Right cardiac atrium (tissue), 5 donors: Measurements from ENCODE around the gene OGFOD2. TPM values are rescaled to one million over a fixed set of nuclear protein-coding genes. Genes with fewer than 3 reads are reported as not detected.

Experiments
- ATAC-seq, 2 donors: fragments of 200-7000 bp; cut with Tn5 transposase; one replicate each; pipeline versions ENCODE4 v1.8.0 to v1.9.1; 2020; ENCODE audit warnings: moderate library complexity in 2 of 2, mild to moderate bottlenecking in 1 of 2
- DNase-seq, 3 donors: peaks; one replicate each; pipeline ENCODE4 v3.0.0-alpha.2; 2020
- H3K27ac ChIP-seq: one replicate; pipeline ENCODE4 v1.5.1; 2013; ENCODE audit warnings: mild to moderate bottlenecking, low read length, control low read depth, moderate library complexity
- H3K27me3 ChIP-seq: one replicate; pipeline ENCODE4 v1.6.1; 2013; ENCODE audit not compliant: control insufficient read depth, insufficient read depth
- H3K4me1 ChIP-seq: one replicate; pipeline ENCODE4 v1.6.1; 2013; ENCODE audit warnings: low read length; ENCODE audit not compliant: control insufficient read depth, insufficient read depth
- H3K4me3 ChIP-seq: one replicate; pipeline ENCODE4 v1.5.1; 2013; ENCODE audit warnings: low read length, control low read depth
- H3K9me3 ChIP-seq: one replicate; pipeline ENCODE4 v1.6.1; 2013; ENCODE audit warnings: low read length; ENCODE audit not compliant: control insufficient read depth
- WGBS: extraction: QIAGEN DNeasy Blood & Tissue Kit; methylation state at CpG from one replicate; pipeline ENCODE4 v1.1.7; 2013; 5-methylcytosine and 5-hydroxymethylcytosine counted together
- intact Hi-C, 4 donors: fragments of 100-400 bp; cut with DNase I; formaldehyde crosslinking; loops; one replicate each; pipeline versions ENCODE4 v1.11.0 to v1.14.0; 2022 to 2023
- polyA plus RNA-seq: library from polyadenylated mRNA; stranded (reverse); fragments of 200-250 nt; gene quantifications from one replicate; pipeline ENCODE4 v1.2.3, GENCODE V29; 2013
- total RNA-seq, 4 donors: library from RNA; stranded (reverse); fragmentation: NEBNext Ultra II Directional; extraction: Animal tissue kit (Norgen Biotek cat#: 25700); gene quantifications; one replicate each; pipeline ENCODE4 v1.2.1, GENCODE V29; 2021
- donor health status: healthy with polysubstance abuse.
- donor health status: DM: no; HTN: yes; CAD: no.
- donor health status: DM: no; HTN: no; CAD: no.
- donor health status: DM: no; HTN: yes; CAD: no; lungs with severe emphysema.
- donor health status: DM: yes; HTN: yes; CAD: no.

Gene OGFOD2
- total and polyA plus RNA-seq, 5 donors, result 9.6 to 17.8 (median 14.6) TPM

GRCh38 chr12:122977655-122978392 is 2.8 kb downstream of the OGFOD2 start:
- no peak overlapping the region for H3K4me3 ChIP-seq
- intact Hi-C loops, result loop anchor here in 1 of 4 donors (5.0 kb wide), 1 partner anchor 254 kb away; the partner anchor contains the start of genes MPHOSPH9 and MTRFR
- H3K9me3 ChIP-seq, result no peaks in the 10 kb centered on the region
- no peak overlapping the region for H3K27ac ChIP-seq
- WGBS, result 81% methylated on average over 9 of the region's 9 CpGs
- H3K27me3 ChIP-seq, result no peaks in the 10 kb centered on the region
- peaks cover 4% of the 10 kb centered on the region for H3K4me1 ChIP-seq
- no peak for ATAC-seq
- DNase-seq, result peak in 1 of 3 donors; percentile 41

DNA sequence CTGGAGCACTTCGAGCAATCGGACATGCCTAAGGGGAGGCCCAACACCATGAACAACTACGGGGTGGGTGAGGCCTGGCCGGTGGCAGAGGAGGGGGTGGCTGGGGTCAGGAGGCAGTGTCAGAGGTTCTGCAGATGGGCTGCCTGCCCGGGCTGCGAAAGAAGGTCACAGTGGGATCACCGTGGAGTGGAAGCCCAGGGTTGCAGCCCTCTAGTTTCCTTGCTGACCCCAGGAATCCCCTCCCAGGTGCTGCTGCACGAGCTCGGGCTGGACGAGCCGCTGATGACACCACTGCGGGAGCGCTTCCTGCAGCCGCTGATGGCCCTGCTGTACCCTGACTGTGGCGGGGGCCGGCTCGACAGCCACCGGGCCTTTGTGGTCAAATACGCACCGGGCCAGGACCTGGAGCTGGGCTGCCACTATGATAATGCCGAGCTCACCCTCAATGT is 3.5 kb downstream of the OGFOD2 start:
- Histone ChIP-seq H3K9me3 (no peaks in the 10 kb centered on the region), H3K27me3 (no peaks in the 10 kb centered on the region), H3K27ac (no peak overlapping the region), H3K4me1 (peaks cover 6% of the 10 kb centered on the region), H3K4me3 (no peak overlapping the region)
- intact Hi-C loops, result loop anchor here in 1 of 4 donors (5.0 kb wide), 1 partner anchor 254 kb away; the partner anchor contains the start of genes MPHOSPH9 and MTRFR
- DNase-seq, result peak in 1 of 3 donors; percentile 56
- 83% methylated on average over 21 of the region's 21 CpGs for WGBS
- no peak for ATAC-seq

DNA sequence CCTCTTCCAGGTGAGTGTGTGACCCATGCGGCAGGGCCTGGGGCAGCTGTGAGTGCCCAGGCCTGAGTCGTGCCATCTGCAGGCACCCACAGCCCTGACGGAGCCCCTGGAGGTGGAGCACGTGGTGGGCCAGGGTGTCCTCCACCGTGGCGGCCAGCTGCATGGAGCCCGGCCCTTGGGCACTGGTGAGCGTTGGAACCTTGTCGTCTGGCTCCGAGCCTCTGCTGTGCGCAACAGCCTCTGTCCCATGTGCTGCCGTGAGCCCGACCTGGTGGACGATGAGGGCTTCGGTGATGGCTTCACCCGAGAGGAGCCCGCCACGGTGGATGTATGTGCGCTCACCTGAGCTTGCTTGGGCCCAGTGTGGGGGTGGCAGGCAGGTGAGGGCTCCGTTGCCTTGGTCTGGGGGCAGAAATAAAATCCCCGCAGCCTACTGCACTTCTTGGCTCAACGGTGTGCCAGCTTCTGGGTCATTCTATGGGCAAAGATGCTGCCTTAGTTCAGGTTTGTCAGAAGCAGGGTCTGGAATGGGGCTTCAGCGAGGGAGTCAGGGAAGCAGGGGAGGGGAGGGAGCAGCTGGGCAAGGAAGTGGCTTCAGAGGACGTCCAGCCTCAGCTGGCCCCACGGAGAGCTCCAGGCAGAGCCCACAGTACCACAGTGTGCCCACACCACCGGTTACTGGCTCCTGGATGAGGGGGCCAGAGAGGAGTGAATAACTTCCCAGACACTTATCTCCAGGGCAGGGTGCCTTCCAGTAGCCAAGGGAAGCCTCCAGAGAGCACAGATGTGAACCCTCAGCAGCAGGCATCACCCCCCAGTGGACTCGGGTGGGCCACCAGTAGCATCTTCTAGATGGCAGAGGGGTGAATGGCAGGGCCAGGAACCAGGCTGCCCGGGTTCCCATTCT is 4.2 kb downstream of the OGFOD2 start:
- Histone ChIP-seq H3K27ac (no peak overlapping the region), H3K27me3 (no peaks in the 10 kb centered on the region), H3K4me1 (peaks cover 6% of the 10 kb centered on the region), H3K9me3 (no peaks in the 10 kb centered on the region), H3K4me3 (no peak overlapping the region)
- ATAC-seq (no peak), DNase-seq (peak in 2 of 3 donors; percentile 49 to 57)
- intact Hi-C loops, result loop anchor here in 1 of 4 donors (5.0 kb wide), 1 partner anchor 253 kb away; the partner anchor contains the start of genes MPHOSPH9 and MTRFR
- 70% methylated on average over 28 of the region's 28 CpGs for WGBS

DNA sequence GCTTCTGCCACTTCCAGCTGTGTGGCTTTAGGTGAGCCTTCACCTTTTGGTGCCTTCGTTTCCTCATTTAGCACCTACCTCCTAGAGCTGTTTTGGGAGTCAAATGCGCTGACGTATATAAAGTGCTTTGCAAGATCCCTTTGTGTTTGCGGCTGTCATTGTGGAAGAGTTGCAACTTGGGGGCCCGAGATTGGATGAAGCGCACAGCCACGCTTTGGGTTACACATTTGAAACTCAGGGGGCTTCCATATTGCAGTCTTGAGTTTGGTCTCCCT is 4.8 kb downstream of the OGFOD2 start:
- Histone ChIP-seq H3K4me3 (peak overlapping the region; percentile 75), H3K27ac (no peak overlapping the region), H3K27me3 (no peaks in the 10 kb centered on the region), H3K9me3 (no peaks in the 10 kb centered on the region), H3K4me1 (peaks cover 6% of the 10 kb centered on the region)
- 5% methylated on average over 7 of the region's 7 CpGs for WGBS
- DNase-seq (no peak), ATAC-seq (no peak)
- intact Hi-C loops, result loop anchor here in 3 of 4 donors (5.0 to 10.0 kb wide), 4 partner anchors 167 to 262 kb away; partner anchors contain the start of genes MPHOSPH9 (in 2 of the 3) and MTRFR (in 2 of the 3)

DNA sequence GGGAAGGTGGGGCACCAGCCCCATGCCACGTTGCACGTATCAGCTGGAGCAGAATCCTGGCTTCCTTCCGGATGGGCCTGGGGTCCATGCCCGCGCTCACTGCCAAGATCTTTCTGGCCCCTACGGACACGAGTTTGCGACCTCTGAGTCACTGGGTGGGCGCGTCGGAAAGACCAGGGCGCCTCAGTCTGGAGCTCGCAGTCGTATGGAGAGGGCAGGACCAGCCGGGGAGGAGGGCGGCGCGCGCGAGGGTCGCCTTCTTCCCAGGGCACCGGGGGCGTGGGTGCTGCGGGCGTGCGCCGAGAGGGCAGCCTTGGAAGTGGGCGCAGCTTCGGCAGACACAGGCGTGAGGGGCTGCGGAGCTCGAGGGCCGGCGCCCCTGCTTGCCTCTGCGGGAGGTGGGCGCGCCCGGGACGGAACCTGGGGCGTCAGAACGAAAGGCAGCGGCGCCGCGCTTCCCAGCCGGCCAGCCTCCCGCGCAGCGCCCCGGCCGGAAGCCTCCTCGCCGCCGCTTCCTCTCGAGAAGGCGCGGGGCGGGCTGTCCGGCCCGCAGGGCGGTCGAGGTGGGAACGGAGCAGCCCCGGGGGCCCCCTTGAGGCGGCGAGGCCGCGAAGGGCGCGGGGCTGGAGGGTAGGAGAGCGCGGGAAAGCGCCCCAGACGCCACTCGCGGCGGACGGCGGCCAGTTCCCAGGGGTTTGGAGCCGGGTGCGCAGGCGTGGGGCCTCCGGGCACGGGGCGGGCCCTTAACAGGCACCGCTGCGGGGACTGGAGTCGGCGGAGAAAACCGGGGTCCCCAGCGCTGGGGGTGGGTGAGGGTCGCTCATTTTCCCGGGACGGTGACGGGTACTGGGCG is 5.4 kb downstream of the OGFOD2 start, which contains the start of gene ARL6IP4:
Gene ARL6IP4 (plus strand): TSS at position 499 of the 853 bp plus-strand sequence. CDS start 459 bp downstream, outside the sequence.
- H3K9me3 ChIP-seq, result no peaks in the 10 kb centered on the region
- WGBS, result under 1% methylated on average over 96 of the region's 96 CpGs
- peaks cover 6% of the 10 kb centered on the region for H3K4me1 ChIP-seq
- H3K27ac ChIP-seq, result peak within 1 kb of the TSS; percentile 43
- ATAC-seq, result peak; percentile 74 to 76
- intact Hi-C loops, result loop anchor here in 3 of 4 donors (5.0 to 10.0 kb wide), 3 partner anchors 167 to 262 kb away; partner anchors contain the start of genes MPHOSPH9 (in 1 of the 3) and MTRFR (in 1 of the 3)
- no peaks in the 10 kb centered on the region for H3K27me3 ChIP-seq
- peak within 1 kb of the TSS; percentile 75 for H3K4me3 ChIP-seq
- DNase-seq, result peak; percentile 67 to 88 (median 87)

DNA sequence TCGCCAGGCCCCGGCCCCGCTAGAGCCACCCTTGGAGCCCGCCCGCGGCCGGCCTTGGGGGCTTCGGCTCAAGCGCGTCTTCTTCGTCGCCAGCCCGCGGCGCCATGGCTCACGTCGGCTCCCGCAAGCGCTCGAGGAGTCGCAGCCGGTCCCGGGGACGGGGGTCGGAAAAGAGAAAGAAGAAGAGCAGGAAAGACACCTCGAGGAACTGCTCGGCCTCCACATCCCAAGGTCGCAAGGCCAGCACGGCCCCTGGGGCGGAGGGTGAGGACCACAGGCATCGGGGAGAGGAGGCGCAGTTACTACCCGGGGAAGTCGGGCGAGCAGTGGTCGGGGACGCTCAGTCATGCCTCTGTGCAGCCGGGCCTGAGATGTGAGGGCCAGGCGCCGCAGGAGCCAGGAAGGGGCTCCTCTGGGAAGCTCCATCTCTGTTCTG is 6.0 kb downstream of the OGFOD2 start:
- under 1% methylated on average over 40 of the region's 40 CpGs for WGBS
- Histone ChIP-seq H3K9me3 (no peaks in the 10 kb centered on the region), H3K4me3 (peak overlapping the region; percentile 75), H3K4me1 (peaks cover 6% of the 10 kb centered on the region), H3K27ac (peak overlapping the region; percentile 43), H3K27me3 (no peaks in the 10 kb centered on the region)
- intact Hi-C loops, result loop anchor here in 3 of 4 donors (5.0 to 10.0 kb wide), 3 partner anchors 166 to 261 kb away; partner anchors contain the start of genes MPHOSPH9 (in 1 of the 3) and MTRFR (in 1 of the 3)
- DNase-seq (peak in 2 of 3 donors; percentile 12 to 50), ATAC-seq (no peak)

- DNase-seq (peak; percentile 12 to 50 (median 42)), ATAC-seq (no peak)
- intact Hi-C loops, result loop anchor here in 3 of 4 donors (5.0 to 10.0 kb wide), 3 partner anchors 165 to 260 kb away; partner anchors contain the start of genes MPHOSPH9 (in 1 of the 3) and MTRFR (in 1 of the 3)
- peak overlapping the region; percentile 75 for H3K4me3 ChIP-seq
- WGBS, result 67% methylated on average over 25 of the region's 25 CpGs
- no peaks in the 10 kb centered on the region for H3K9me3 ChIP-seq
- H3K4me1 ChIP-seq, result peaks cover 6% of the 10 kb centered on the region
- no peaks in the 10 kb centered on the region for H3K27me3 ChIP-seq
- H3K27ac ChIP-seq, result no peak overlapping the region
Measured at GRCh38 chr12:122981587-122982476, 6.8 kb downstream of the OGFOD2 start.

DNA sequence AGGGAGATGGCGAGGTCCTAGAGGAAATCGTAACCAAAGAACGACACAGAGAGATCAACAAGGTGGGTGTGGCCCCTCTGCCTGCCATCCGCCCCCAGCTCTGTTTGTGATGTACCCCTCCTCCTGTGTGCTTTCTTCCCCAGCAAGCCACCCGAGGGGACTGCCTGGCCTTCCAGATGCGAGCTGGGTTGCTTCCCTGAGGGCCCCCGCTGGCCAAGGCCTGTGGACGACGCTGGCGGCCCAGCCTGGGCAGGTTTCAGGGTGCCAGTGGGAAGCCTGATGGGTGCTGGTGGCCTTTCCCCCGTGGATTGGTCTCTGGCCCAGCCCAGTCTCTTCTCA is 7.4 kb downstream of the OGFOD2 start:
- DNase-seq (peak; percentile 16 to 68 (median 57)), ATAC-seq (no peak)
- intact Hi-C loops, result loop anchor here in 3 of 4 donors (5.0 to 10.0 kb wide), 3 partner anchors 165 to 260 kb away; partner anchors contain the start of genes MPHOSPH9 (in 1 of the 3) and MTRFR (in 1 of the 3)
- H3K4me3 ChIP-seq, result no peak overlapping the region
- 69% methylated on average over 11 of the region's 11 CpGs for WGBS
- H3K4me1 ChIP-seq, result peaks cover 6% of the 10 kb centered on the region
- no peaks in the 10 kb centered on the region for H3K27me3 ChIP-seq
- H3K27ac ChIP-seq, result no peak overlapping the region
- H3K9me3 ChIP-seq, result no peaks in the 10 kb centered on the region
